ENCODE measurements around the gene TTLL12.
"Not testable (repeated sequence)": the region's sequence is repeated elsewhere in the genome, so short reads cannot be mapped to it uniquely, and the experiment has no call there.

The TTLL12 gene

GRCh38 chr22:43154887-43155536 is 31.9 kb downstream of the TTLL12 start:
- no peak for DNase-seq (ENCODE audit: low read depth)

- DNase-seq (ENCODE audit: low read depth), result peak; percentile 66
Measured at GRCh38 chr22:43153899-43154298, 33.0 kb downstream of the TTLL12 start.

- DNase-seq (ENCODE audit: low read depth), result peak; percentile 49
Measured at GRCh38 chr22:43152357-43153071, 34.4 kb downstream of the TTLL12 start.

- no peak for DNase-seq (ENCODE audit: low read depth)
Measured at GRCh38 chr22:43152003-43152356, 35.0 kb downstream of the TTLL12 start.

- no peak for DNase-seq (ENCODE audit: low read depth)
Measured at GRCh38 chr22:43151251-43152002, 35.5 kb downstream of the TTLL12 start, which contains the start of gene TSPO. Gene TSPO (plus strand): TSS chr22:43151559. CDS start chr22:43159239, 7,680 bp downstream.

- no peak for DNase-seq (ENCODE audit: low read depth)
Measured at GRCh38 chr22:43150731-43151206, 36.2 kb downstream of the TTLL12 start.

GRCh38 chr22:43148581-43148980 is 38.4 kb downstream of the TTLL12 start:
- no peak for DNase-seq (ENCODE audit: low read depth)

GRCh38 chr22:43147821-43148220 is 39.1 kb downstream of the TTLL12 start:
- DNase-seq (ENCODE audit: low read depth), result no peak

- not testable (repeated sequence) for DNase-seq (ENCODE audit: low read depth)
Measured at GRCh38 chr22:43146332-43146731, 40.6 kb downstream of the TTLL12 start.

- DNase-seq (ENCODE audit: low read depth), result not testable (repeated sequence)
Measured at GRCh38 chr22:43145371-43145770, 41.6 kb downstream of the TTLL12 start.

- DNase-seq (ENCODE audit: low read depth), result no peak
Measured at GRCh38 chr22:43144949-43145348, 42.0 kb downstream of the TTLL12 start.

GRCh38 chr22:43142880-43143562 is 43.9 kb downstream of the TTLL12 start, which contains the start of gene MCAT:
Gene MCAT (minus strand): TSS chr22:43143398. CDS start chr22:43143348, 50 bp downstream.
- peak; percentile 64 for DNase-seq (ENCODE audit: low read depth)

- DNase-seq (ENCODE audit: low read depth), result no peak
Measured at GRCh38 chr22:43136801-43137200, 50.1 kb downstream of the TTLL12 start.

GRCh38 chr22:43136255-43136654 is 50.7 kb downstream of the TTLL12 start:
- DNase-seq (ENCODE audit: low read depth), result peak; percentile 29

- no peak for DNase-seq (ENCODE audit: low read depth)
Measured at GRCh38 chr22:43135565-43135964, 51.4 kb downstream of the TTLL12 start.

- DNase-seq (ENCODE audit: low read depth), result no peak
Measured at GRCh38 chr22:43134553-43134952, 52.4 kb downstream of the TTLL12 start.

- peak; percentile 39 for DNase-seq (ENCODE audit: low read depth)
Measured at GRCh38 chr22:43133401-43133800, 53.5 kb downstream of the TTLL12 start.

- DNase-seq (ENCODE audit: low read depth), result no peak
Measured at GRCh38 chr22:43131773-43132501, 55.0 kb downstream of the TTLL12 start.

GRCh38 chr22:43129426-43130425 is 57.2 kb downstream of the TTLL12 start:
- no peak for DNase-seq (ENCODE audit: low read depth)

GRCh38 chr22:43128928-43129424 is 58.0 kb downstream of the TTLL12 start:
- no peak for DNase-seq (ENCODE audit: low read depth)
